GM19099 (cell line): ENCODE results near the gene PRRG4.

ENCODE experiments used
- POLR2A ChIP-seq: IDR thresholded peaks from 3 replicates; pipeline ENCODE4 v1.6.1; 2011; ENCODE audit warnings: low read depth; ENCODE audit not compliant: insufficient read length; ENCODE audit errors: extremely low read depth

Gene PRRG4

GRCh38 chr11:32829680-32830412, at the start of gene PRRG4:
PRRG4 (plus strand) TSS chr11:32829927; CDS start chr11:32830530, 603 bp downstream.
- peak; percentile 74 for TF ChIP-seq POLR2A

- no peak for TF ChIP-seq POLR2A
Observed at GRCh38 chr11:32781721-32782120, 48.0 kb upstream of the PRRG4 start.

- no peak for TF ChIP-seq POLR2A
Observed at GRCh38 chr11:32785262-32785661, 44.5 kb upstream of the PRRG4 start.

- no peak for TF ChIP-seq POLR2A
Observed at GRCh38 chr11:32786811-32787210, 42.9 kb upstream of the PRRG4 start.

GRCh38 chr11:32790916-32791315, 38.8 kb upstream of the PRRG4 start:
- no peak for TF ChIP-seq POLR2A

- TF ChIP-seq POLR2A = no peak
Observed at GRCh38 chr11:32792111-32792947, 37.4 kb upstream of the PRRG4 start.

GRCh38 chr11:32792948-32793475, 36.7 kb upstream of the PRRG4 start:
- TF ChIP-seq POLR2A = no peak

GRCh38 chr11:32794439-32794838, 35.3 kb upstream of the PRRG4 start, which contains the start of gene CCDC73:
CCDC73 (minus strand) TSS chr11:32794662; CDS start chr11:32760243, 34,419 bp downstream.
- TF ChIP-seq POLR2A = no peak

- TF ChIP-seq POLR2A = no peak
Observed at GRCh38 chr11:32796425-32796824, 33.3 kb upstream of the PRRG4 start.

GRCh38 chr11:32809313-32809712, 20.4 kb upstream of the PRRG4 start:
- TF ChIP-seq POLR2A = no peak

GRCh38 chr11:32817181-32817851, 12.4 kb upstream of the PRRG4 start:
- no peak for TF ChIP-seq POLR2A

- no peak for TF ChIP-seq POLR2A
Observed at GRCh38 chr11:32817852-32818183, 11.9 kb upstream of the PRRG4 start.

- TF ChIP-seq POLR2A = no peak
Observed at GRCh38 chr11:32819187-32819586, 10.5 kb upstream of the PRRG4 start.

- TF ChIP-seq POLR2A = no peak
Observed at GRCh38 chr11:32820497-32820896, 9.2 kb upstream of the PRRG4 start.

GRCh38 chr11:32821517-32821916, 8.2 kb upstream of the PRRG4 start:
- TF ChIP-seq POLR2A = no peak
